Measurements from ENCODE around the gene PDE4B.
"Not testable (repeated sequence)": the region's sequence is repeated elsewhere in the genome, so short reads cannot be mapped to it uniquely, and the experiment has no call there.

PDE4B gene

DNA sequence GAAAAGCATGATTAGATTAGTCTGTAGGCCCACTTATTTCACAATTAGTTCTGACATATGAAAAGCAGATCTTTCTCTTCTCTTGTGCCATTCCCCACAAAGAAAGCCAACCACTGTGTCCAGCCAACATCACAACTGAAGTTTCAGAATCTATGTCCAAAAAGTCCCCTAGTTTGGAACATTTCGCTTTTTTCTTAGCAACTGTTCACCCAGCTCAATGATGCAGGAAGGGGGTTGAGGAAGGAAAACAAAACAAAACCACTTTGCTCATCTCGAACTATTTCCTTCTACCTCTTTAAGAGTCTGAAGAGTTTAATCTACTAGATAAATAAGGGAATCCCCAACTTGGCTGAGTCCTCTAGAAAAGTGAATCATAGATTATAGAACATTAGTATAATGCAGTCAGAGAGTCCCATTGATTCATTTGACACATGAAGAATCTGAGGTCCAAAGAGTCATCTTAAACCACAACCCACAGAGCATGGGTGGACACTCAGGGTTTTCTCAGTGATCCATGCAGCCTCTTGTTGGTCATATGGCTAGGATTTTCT is 581.9 kb downstream of the PDE4B start:
- DNase-seq, result no peak

DNA sequence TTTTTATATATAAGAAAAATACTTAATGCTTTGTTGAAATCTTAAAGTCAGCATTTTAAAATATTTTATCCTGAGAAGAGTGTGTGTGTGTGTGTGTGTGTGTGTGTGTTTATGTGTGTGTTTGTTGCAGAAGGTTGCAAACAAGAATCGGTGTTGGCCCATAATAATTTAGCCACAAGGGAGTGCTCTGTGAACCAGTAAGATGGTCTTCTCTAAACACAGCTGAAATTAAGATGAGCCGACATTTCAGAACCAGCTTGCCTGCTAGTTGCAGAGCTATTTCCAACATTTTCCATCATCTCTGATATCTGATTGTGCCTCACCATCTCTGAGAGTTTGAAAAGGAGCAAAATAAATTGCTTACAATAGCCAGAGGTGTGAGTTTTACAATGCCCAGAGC is 582.4 kb downstream of the PDE4B start:
- DNase-seq, result no peak

DNA sequence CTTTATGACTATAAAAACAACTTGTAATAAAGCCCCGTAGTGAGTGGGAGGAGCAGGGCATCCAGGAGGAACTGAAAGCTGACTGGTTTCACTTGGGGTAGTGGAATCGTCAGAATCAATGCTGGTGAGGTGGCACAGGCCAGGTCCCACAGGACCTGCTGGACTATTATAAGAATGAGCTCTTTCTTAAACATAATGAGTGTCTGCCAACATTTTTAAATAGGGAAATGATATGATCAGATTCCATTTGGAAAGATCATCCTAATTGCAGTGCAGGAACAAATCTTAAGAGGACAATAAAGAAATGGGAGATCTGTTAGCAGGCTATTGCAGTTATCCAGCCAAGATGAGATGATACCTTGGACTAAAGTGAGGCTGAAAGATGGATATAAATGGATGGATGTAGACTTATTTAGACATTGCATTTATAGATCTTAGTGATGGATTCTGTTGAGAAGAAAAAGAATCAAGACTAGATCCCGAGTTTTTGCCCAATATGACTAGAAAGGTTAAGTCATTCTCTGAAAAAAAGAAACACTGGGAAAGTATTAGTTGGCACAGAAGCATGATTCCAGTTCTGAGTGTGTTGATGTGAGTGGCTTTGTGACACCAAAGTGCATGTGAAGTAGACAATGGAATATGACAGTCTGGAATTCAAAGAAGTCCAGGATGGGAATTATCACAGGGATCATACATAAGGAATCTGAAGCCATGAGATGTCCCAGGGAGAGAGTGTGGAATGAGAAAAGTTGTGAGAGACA is 587.9 kb downstream of the PDE4B start:
- DNase-seq, result no peak

DNA sequence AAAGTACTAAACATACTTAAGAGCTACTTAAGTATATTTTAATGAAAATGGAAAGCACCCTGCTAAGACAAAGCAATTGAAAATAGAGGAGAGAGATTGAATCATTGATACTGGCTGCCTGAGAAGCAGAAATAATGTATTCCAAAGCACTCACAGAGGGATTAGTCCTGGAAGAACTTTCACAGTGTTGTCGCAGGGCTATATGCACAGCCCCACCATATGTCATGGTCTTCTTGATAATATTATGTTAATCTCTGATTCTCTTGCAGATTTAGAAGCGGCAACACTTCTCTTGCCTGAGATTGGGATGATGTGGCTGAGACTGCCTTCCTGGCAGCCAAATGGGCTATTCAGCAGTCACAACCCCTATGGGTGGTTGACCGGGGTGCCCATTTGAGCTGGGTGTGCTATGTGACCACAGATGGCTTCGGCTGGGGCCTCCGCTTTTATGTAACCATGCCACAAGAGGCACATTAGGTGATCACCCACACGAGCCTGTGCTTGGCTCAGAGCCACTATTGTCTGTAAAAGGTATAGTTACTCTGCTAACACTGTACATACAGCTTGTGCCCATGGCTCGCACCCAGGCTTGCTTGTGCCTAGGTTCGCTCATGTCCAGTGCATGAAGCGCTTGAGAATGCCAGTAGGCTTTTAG is 589.1 kb downstream of the PDE4B start:
- no peak for DNase-seq

DNA sequence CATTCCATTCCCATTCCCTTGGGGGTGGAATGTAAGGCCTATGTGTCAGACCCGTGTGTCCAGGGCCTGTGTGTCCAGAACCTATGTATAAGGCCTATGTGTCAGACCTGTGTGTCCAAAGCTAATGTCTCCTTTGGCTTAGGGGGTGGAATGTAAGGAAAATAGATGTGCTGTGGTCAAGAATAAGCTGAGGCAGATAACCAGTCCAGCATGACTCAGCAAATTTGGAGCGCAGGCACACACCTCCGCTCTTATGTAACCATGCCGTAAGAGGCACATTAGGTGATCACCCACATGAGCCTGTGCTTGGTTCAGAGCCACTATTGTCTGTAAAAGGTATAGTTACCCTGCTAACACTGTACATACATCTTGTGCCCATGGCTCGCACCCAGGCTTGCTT is 590.5 kb downstream of the PDE4B start:
- no peak for DNase-seq

DNA sequence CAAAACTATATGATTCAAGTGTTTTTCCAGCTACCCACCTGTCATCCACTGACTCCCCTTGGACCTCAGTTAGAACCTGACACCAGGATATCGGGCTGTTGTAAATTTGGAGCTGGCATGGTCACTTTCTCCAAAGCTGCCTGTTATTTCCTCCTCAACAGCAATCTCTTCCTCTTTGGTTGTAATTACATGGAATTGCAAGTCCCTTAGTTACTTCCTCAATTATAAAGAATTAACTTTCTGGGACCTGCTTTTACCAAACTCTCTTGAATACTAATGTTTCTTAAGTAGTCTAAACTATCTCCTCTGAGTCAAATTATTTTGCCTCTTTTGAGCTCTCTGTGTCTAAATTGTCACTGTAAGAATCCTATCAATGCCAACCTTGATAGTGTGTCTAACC is 590.9 kb downstream of the PDE4B start:
- no peak for DNase-seq

DNA sequence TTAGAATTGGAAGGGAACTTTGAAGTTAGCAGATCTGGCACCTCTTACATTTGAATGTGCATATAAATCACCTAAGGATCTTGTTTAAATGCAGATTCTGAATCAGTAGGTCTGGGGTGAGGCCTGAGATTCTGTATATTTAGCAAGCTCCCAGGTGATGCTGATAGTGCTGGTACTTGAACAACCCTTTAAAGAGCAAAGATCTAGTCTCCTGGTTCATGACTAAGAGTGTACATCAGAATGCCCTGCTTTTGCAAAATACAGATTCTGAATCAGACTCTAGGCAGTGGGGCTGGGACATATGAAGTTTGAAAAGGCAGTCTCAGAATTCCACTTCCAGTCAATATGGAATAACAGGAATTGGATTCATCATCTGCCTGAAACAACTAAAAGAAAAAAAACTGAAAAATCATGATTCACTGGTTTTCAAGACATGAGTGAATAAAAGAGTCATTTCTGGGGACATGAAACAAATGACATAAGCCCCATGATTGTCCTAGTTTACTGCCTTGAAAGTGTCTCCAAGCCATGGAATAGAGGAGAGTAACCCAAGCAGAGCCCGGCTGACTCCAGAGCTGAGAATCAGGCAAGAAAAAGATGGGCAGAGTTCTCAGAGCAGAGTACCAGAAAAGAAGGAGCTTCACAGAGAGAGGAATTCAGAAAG is 591.7 kb downstream of the PDE4B start:
- no peak for DNase-seq

DNA sequence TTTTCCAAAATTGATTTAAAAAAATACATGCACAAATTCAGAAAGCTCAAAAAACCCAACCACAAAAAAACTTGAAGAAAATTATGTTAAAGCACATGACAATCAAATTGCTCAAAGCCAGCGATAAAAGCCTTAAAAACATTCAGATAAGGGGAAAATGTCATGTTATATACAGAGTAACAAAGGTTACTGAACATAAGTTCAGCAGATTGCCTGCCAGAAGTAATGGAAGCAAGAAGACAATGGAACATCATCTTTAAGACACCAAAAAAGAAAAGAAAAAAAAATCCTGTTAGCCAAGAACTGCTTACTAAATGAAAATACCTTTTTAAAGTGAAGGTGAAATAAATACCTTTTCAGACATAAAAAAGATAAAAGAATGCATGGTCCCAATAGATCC is 594.0 kb downstream of the PDE4B start:
- no peak for DNase-seq

DNA sequence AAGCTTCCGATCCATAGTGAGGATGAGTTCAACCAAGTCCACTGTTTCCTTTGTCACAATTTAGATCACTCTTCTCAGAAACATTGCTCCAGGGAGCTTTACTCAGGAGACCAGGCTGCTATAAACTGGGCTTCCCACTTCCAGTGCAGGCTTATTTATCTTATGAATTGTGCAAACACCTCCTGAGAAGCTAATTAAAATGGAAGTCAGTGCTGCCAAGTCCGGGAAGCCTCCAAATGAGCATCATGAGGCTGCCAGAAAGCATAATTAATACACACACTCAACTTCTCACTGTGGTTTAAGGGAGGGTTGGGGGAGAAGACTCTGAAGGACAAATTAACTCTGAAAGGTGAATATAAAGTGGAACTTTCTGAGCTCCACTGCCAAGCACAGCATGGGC is 596.2 kb downstream of the PDE4B start:
- DNase-seq, result no peak

DNA sequence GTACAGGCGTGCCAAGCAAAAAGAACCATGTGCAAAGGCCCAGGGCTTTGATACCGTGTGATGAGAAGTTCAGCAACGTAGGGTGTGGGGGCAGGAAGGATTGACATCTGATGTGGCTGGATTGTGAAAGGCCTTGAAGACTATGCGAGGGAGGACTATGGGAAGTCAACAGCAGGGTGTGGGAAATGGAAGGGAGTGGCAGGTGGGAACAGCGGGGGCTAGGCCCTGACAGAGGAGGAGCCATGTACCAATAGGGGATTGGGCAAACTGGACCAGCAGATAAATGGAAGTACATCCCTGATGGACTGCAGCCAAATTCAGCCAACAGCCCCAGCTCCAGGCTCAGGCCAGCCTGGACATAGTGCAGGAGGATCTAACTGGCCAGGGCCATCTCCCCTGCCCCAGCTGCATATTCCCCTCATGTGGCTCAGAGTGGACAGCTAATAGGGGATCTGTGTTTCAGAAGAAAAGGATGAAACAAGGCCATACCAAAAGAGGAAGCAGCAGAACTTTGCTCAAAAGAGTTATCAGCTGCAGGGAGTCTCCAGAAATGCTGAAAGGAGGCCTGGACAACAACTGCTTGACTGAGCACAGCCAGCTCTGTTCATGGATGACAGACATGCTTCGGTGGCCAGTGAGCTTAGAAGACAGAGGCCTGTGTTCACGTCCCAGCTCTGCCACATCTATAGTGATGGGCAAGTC is 601.0 kb downstream of the PDE4B start:
- DNase-seq, result no peak

DNA sequence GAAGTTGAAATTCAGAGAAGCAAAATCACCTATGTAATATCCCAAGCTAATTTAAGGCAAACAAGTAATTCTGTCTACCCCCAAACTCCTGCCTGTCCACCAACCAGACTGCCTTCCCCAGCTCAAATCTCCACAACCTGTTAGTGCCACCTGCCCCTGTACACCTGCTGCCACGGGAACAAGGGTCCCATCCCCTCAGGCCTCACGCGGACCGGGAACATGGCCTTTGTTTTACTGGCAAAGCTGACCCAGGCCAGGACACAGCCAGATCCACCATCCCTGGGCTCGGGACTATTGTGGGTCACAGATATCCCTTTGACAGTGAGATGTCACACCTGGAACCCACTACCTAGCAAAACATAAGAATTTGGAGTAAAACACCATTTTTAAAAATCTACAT is 601.9 kb downstream of the PDE4B start:
- DNase-seq, result no peak

DNA sequence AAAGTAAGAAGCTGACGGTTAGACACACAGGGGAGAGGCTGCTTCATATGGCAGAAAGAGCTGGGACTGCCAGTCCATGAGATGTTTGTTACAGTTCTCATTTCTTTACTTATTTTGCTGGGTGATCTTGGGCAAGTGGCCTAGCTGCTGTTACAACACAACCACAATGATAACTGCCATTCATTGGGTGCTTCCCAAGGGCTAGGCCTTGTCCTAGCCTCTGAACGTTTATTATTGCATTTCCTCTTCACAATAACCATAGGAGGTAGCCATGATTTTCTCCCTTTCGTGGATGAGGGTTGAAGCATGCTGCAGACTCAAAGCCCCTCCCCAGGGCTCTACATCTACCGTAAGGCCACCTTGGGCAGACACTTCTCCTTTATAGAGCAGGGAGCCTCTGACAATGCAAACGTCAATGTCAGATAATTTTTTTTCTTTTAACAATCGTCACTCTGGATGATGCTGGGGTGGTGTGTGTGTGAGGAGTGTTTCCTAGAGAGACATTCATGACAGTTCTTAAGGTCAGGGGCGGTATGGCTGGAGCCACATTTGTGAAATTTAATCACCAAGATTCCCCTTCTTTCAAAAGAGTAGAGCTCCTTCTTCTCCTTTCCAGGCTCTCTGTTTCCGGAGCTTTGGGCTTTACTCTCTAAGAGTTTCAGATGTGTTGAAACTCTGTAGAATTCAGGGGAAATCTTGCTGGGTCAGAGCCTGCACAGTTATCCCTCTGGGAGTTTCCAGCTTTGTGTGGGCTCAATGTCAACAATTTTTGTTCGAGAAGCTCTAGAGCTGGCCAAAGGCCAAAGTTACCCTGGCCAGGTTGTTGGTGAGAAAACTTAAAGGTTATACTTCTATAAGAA is 602.7 kb downstream of the PDE4B start:
- DNase-seq, result no peak

DNA sequence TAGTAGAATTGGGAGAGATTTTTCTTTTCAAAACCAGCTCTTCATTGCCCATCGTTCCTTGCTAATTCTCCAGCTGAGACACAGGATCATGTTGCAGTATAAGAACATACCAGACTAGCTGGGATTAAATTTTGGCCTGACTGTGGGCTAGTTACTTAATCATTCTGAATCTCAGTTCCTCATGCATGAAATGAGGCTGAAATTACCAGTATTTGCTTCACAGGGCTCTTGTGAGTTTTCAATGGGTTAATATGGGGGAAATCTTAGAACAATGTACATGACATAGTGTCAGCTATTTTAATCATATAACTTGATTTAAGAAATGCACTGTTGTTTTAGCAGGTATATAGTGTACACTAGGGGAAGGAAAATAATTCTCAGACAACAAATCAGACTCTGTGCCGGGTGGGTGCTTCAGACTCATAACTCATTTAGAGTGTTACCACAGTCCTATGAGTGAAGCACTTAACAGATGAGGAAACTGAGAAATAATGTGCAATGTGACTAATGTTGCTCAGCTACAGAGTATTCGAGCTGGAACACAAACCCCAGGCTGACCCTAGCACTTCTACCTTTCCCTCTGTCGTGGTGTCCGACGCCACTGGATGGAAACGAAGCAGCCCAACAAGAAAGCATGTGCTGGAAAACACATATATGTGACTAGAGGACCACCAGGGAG is 603.7 kb downstream of the PDE4B start:
- no peak for DNase-seq

DNA sequence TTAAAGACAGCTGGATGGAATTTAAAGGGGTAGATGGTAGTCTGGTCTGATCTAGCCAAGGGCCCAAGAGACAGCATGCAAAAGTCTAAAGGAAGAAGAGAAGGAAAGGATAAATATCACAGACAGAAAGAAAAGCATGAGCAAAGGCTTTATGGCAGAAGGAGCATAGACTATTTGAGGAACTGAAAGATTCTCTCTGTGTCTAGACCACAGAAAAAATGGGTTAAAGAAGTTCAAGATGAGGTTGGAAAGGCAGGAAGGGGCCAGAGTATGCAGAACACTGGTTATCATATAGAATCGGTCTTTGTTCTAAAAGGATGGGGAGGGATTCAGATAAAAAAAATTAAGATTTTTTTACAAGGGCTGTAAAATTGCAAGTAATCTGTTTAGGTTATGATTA is 604.5 kb downstream of the PDE4B start:
- no peak for DNase-seq

DNA sequence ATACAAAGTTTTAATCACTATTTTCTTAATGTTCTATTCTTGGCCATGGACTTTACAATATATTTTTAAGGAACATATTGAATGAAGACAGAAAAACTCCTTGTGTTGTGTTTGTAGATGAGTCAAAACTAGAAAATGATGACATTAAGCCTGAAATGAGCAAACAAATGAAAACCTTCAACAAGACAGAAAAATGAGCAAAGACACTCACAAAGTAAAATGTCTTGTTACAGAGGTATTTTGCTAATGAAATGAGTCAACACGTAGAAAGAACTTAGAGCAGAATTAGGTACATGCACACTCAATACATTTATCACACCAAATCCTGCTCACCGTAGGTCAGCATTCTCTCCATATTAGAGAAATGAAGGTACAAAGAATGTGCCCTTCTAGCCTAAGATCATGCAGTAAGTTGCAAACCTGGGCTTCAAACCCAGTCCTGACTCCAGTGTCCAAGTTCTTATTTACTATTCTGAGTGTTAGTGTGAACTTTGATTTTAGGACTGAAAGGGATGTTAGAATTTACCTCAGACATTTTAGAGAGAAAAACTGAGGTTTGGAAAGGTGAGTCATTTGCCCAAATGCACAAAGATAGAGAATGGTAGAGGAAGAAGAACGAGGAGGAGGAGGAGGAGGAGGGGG is 607.3 kb downstream of the PDE4B start:
- no peak for DNase-seq

DNA sequence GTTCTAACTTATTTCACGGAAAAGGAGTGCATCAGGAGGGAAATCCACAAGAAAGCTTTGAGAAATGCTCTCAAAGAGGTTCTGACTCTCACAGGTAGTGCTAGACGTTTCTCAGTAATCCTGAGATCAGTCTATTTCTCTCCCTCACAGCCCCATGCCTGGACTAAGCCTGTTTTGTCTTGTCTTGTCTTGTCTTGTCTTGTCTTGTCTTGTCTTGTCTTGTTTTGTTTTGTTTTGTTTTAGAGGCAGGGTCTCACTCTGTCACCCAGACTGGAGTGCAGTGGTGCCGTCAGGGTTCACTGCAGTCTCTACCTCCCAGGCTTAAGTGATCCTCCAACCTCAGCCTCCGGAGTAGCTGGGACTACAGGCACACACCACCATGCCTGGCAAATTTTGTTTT is 608.0 kb downstream of the PDE4B start:
- DNase-seq, result no peak

DNA sequence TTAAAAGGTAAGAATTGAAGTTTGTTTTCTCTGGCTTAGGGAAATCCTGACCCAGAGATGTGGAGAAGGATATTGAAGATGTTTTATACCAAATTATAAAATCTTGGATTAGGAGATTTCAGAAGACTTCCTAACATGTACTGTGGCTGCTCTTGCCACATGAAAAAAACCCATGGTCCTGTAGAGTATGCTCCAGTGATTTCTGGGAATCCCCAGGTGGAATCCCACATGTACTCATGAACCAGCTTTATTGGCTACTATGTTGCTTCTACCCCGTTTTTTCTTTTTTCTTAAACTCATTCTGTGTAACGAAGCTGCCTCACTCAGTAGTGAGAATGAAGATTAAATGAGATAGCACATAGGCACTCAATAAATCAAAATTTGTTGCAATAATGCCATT is 608.5 kb downstream of the PDE4B start:
- no peak for DNase-seq

DNA sequence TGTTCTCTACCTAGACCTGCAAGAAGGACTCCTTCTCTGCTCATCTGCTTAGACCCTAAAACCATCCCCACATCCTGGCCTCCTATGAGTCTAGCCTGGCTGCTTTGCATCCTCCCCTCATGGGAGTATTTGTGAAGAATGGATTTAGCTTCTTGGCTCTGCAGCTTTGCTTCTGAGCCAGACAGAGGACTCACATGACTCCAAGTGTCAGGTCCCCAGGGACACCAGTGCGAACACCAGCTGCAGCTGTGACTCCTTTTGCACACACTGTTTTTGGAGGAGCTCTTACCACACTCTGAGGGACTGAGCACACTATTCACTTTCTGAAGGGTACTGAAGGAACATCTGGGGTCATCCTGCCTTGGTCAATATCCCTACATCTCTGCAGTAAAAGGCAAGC is 609.5 kb downstream of the PDE4B start:
- no peak for DNase-seq

DNA sequence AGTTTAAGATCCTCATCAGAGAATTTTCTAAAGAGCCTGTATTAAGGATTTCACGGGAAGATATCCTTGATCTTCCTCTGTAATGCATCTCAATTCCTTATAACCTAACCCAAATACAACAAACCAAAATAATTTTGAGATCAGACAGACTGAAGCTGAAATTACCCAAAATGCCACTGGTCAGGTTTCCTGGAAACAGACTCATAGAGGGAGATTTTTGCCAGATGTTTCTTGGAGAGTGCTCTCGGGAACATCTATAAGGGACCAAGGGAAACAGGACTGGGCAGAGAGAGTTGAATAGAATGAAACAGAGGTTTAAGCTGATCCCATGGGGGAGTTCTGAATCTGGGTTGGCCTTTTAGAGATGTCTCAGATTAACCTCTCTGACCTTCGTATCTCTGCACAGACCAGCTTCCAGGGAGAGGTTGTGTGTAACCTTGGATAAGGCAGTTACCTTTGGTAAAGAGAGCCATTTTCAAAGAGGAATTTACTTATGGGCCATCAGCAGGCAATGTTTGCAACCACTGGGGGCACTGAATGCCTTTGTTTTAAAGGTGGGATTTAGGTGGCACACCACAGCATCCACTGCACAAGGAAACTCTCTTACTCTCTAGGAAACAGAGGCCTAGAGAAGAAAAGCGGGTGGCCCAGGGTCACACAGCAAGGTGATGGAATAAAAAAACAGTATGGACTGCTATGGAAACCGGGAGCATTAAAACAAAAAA is 610.5 kb downstream of the PDE4B start:
- DNase-seq, result no peak

DNA sequence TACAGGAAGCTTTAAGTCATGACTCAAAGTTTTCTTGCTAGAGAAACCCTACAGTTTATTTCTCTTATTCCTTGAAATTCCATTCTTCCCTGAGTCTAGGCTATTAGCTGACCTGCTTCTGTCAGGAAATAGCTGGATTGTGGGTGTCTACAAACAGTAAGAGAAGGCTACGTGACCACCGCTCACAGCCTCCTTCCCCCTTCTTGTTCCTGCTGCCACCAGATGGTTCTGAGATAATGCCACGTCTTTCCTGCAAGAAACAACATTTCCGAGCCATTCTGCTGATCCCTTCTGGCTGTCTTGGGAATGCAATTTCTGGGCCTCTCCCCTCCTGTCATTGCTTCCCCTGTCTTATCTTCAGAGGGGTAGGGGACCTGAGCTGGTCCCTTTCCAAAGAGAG is 612.4 kb downstream of the PDE4B start:
- DNase-seq, result no peak

DNA sequence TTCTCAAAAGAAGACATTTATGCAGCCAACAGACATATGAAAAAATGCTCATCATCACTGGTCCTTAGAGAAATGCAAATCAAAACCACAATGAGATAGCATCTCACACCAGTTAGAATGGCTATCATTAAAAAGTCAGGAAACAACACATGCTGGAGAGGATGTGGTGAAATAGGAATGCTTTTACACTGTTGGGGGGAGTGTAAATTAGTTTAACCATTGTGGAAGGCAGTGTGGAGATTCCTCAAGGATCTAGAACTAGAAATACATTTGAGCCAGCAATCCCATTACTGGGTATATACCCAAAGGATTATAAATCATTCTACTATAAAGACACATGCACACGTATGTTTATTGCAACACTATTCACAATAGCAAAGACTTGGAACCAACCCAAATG is 618.8 kb downstream of the PDE4B start:
- DNase-seq, result not testable (repeated sequence)

All from activated CD4-positive, CD25-positive, alpha-beta regulatory T cell (primary cell).